Measurements from ENCODE around the gene LSM14A.

LSM14A gene

GRCh38 chr19:34226036-34226435 is 53.7 kb downstream of the LSM14A start:
- TF ChIP-seq, protein P1, sequence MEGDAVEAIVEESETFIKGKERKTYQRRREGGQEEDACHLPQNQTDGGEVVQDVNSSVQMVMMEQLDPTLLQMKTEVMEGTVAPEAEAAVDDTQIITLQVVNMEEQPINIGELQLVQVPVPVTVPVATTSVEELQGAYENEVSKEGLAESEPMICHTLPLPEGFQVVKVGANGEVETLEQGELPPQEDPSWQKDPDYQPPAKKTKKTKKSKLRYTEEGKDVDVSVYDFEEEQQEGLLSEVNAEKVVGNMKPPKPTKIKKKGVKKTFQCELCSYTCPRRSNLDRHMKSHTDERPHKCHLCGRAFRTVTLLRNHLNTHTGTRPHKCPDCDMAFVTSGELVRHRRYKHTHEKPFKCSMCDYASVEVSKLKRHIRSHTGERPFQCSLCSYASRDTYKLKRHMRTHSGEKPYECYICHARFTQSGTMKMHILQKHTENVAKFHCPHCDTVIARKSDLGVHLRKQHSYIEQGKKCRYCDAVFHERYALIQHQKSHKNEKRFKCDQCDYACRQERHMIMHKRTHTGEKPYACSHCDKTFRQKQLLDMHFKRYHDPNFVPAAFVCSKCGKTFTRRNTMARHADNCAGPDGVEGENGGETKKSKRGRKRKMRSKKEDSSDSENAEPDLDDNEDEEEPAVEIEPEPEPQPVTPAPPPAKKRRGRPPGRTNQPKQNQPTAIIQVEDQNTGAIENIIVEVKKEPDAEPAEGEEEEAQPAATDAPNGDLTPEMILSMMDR (IDR thresholded peaks at IDR 0.05; ENCODE audit: extremely low read depth, insufficient read depth, missing control alignments) = no peak
- DNase-seq (ENCODE audit: low spot score) = peak; percentile 37
- in situ Hi-C loops (cut with MboI; ENCODE audit: low pct_unique_long_range_greater_than_20kb, low sequenced_read_pairs, unreplicated experiment) = no loop called here

DNA sequence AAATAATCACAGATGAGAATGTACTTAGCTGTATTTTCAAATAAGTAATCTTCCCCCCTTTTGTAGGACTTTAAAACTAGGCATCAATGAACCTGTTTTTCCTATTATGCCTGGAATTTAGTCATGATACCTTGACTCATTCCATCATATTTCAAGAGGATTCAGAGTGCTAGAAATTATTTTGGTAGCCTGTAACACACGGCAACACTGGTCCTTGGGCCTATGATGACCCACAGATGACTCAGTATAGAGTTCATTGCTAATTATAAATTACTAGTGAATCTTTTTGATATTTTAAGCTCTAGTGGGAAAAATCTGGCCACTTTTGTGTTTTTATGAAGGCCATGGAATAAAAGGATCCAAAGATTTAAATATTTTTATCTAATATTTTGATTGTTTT is 56.0 kb downstream of the LSM14A start:
- TF ChIP-seq, protein P1 (IDR thresholded peaks at IDR 0.05; ENCODE audit: extremely low read depth, insufficient read depth, missing control alignments) = no peak
- in situ Hi-C loops (cut with MboI; ENCODE audit: low pct_unique_long_range_greater_than_20kb, low sequenced_read_pairs, unreplicated experiment) = no loop called here
- no peak for DNase-seq (ENCODE audit: low spot score)

GRCh38 chr19:34228762-34229161 is 56.5 kb downstream of the LSM14A start:
- in situ Hi-C loops (cut with MboI; ENCODE audit: low pct_unique_long_range_greater_than_20kb, low sequenced_read_pairs, unreplicated experiment) = no loop called here
- DNase-seq (ENCODE audit: low spot score) = no peak
- TF ChIP-seq, protein P1 (IDR thresholded peaks at IDR 0.05; ENCODE audit: extremely low read depth, insufficient read depth, missing control alignments) = no peak

GRCh38 chr19:34229721-34230120 is 57.4 kb downstream of the LSM14A start:
- no peak for DNase-seq (ENCODE audit: low spot score)
- TF ChIP-seq, protein P1 (IDR thresholded peaks at IDR 0.05; ENCODE audit: extremely low read depth, insufficient read depth, missing control alignments) = no peak
- in situ Hi-C loops (cut with MboI; ENCODE audit: low pct_unique_long_range_greater_than_20kb, low sequenced_read_pairs, unreplicated experiment) = no loop called here

- TF ChIP-seq, protein P1 (IDR thresholded peaks at IDR 0.05; ENCODE audit: extremely low read depth, insufficient read depth, missing control alignments) = no peak
- in situ Hi-C loops (cut with MboI; ENCODE audit: low pct_unique_long_range_greater_than_20kb, low sequenced_read_pairs, unreplicated experiment) = no loop called here
- DNase-seq (ENCODE audit: low spot score) = no peak
Observed at GRCh38 chr19:34230820-34231219, 58.5 kb downstream of the LSM14A start.

DNA sequence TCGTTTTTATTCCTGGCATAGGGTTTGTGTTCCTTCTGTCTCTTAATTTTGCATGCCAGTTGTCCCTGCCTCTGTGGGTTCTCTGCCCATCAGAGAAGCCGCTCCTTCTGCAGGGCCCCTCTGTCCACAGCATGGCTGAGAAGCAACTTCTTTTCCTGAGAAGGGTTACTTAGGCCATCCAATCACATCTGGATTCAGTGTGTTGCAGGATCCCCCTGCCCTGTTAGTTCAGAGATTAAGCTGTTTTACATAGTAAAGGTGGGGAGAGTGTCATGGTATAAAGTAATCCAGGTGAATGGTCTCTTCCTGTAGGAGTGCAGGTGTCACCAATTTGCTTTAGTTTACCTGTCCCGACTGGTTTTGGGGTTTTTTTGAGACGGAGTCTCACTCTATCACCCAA is 59.1 kb downstream of the LSM14A start:
- in situ Hi-C loops (cut with MboI; ENCODE audit: low pct_unique_long_range_greater_than_20kb, low sequenced_read_pairs, unreplicated experiment) = no loop called here
- DNase-seq (ENCODE audit: low spot score) = no peak
- TF ChIP-seq, protein P1 (IDR thresholded peaks at IDR 0.05; ENCODE audit: extremely low read depth, insufficient read depth, missing control alignments) = no peak
